ENCODE results near the gene LMNTD1.
A peak's percentile ranks its signal among the peaks of the same experiment; 100 is the strongest.
"Not testable (repeated sequence)": the region's sequence is repeated elsewhere in the genome, so short reads cannot be mapped to it uniquely, and the experiment has no call there.

The LMNTD1 gene, protein sequence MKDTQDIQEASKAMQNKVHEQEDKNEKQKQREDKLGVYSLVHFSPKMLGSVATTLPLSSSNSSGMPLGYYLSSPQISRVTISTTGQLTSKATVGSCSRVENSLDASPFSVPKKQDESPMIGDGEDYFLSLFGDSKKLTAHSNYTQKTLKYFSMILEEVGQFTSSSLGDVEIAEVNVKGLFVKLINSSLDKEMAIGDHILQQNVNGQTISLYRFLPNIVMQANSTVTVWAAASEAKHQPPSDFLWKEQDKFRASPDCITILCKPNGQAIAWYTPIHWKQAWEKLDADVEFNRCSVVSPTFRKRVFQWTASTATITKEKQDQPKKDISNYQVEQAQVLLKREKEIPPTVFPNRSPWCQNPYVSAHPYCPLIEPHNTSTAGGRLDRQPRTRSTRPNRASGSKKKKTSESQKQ

DNA sequence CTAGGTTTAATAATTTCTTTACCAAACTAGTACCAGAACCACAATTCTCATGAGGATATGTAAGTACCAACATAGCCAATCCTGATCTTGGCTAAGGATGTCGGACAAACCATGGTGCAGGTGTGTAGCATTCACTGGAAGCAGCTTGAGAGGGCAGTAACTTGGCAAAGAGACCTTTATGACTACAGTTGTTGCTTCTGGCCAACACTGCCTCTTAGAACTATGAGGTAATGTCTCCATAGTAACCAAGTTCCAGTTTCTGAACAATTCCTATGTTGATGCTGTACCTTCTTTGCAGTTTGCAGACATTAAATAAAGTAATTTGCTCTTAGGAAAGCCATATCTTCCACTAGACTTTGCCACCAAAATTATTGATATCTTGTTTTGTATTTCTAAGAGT lies at the start of gene LMNTD1:
LMNTD1 (minus strand) TSS at position 186 of the 400 bp plus-strand sequence. CDS start 324 bp downstream, outside the sequence.
- no peak for DNase-seq

- no peak for DNase-seq
These were observed 45.9 kb upstream of the LMNTD1 start for GRCh38 chr12:25598956-25599355.

- DNase-seq: not testable (repeated sequence)
These were observed 42.4 kb upstream of the LMNTD1 start for GRCh38 chr12:25595496-25595895.

DNA sequence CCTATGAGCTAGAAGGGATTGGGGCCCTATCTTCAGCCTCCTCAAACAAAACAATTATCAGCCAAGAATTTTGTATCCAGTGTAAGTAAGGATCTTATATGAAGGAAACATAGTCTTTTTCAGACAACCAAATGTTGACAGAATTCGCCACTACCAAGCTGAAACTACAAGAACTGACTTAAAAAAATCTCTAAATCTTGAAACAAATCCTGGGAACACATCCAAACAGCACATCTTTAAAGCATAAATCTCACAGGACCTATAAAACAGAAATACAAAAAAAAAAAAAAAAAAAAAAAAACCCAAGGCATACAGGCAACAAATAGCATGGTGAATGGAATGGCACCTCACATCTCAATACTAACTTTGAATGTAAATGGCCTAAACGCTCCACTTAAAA lies 41.3 kb upstream of the LMNTD1 start:
- no peak for DNase-seq

GRCh38 chr12:25592725-25593495 lies 39.8 kb upstream of the LMNTD1 start:
- no peak for DNase-seq

GRCh38 chr12:25591144-25591543 lies 38.1 kb upstream of the LMNTD1 start:
- DNase-seq: no peak

DNA sequence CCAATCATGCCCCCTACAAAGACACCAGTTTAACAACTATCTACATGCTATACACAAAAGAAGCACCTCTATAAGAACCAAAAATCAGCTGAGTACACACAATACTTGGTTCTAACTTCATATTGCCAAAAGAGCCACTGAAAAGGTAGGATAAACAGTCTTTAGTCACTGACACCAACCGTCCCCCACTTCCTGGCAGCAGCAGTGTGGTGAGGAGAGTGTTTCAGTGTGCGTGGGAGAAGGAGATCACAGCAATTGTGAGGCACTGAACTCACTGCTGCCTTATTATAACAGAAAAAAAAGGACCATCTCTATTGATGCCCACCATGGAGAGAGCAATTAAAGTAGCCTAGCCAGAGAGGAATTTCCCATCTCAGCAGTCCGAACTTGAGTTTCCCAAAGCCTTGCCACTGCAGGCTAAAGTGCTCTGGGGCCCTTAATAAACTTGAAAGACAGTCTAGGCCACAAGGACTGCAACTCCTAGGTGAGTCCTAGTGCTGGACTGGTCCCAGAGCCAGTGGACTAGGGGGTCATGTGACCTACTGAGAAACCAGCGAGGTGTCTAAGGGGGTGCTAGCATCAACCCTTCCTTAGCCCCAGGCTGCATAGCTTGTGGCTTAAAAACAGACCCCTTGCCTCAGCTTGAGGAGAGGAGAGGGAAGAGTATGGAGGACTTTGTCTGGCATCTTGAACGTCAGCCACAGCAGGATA lies 37.1 kb upstream of the LMNTD1 start:
- peak in 1 of 4 experiments; percentile 8 for DNase-seq

DNA sequence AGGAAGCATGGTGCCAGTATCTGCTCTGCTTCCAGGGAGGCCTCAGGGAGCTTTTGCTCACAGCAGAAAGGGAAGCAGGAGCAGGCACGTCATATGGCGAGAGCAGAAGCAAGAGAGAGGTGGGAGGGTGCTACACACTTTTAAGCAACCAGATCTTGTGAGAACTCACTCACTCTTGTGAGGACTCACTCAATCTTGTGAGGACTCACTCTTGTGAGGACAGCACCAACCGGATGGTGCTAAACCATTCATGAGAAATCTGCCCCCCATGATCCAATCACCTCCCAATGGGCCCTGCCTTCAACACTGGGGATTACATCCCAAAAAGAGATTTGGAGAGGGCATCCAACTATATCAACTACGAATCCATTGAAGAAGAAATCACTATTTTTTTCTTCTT lies 34.3 kb upstream of the LMNTD1 start:
- no peak for DNase-seq

DNA sequence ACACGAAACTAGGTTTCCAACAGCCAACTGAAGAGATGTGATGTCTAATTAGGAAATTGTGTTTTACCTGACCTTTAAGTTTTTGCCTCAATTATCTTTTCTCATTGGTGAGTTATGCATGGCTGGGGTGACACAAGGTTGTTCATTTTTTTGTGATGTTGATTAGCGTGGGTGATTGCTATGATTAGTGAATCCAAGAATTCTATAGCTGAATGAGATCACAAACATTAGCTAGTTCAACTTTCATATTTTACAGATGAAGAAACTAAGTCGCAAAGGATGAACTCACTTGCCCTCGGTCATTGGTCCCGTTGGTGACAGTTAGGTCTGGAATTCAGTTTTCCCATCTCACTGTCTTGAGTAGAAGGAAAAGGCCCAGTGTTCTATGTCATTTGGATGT lies 32.6 kb upstream of the LMNTD1 start:
- DNase-seq: no peak

DNA sequence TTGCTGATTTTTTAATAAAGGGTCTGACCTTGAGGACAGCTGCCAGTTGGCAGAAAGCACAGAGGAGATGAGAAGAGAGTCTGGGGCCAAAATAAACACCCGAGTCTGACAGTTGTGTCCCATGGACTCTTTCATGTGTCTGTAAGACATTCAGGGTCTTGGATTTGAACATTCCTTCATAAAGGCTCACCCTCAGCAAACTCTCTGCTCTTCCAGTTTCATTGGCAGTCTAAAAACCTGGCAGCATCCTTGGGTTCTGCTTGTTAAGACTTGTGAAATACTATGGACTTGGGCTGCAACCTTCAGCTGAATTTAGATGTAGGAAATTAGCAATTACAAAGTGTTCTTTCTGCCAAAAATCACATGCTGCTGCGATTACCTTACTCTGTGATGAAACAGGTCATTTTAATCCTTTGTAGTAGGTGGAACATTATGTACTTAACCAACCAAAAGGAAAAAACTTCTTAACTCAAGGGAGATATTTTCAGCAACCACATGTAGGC lies 32.0 kb upstream of the LMNTD1 start:
- DNase-seq: no peak

DNA sequence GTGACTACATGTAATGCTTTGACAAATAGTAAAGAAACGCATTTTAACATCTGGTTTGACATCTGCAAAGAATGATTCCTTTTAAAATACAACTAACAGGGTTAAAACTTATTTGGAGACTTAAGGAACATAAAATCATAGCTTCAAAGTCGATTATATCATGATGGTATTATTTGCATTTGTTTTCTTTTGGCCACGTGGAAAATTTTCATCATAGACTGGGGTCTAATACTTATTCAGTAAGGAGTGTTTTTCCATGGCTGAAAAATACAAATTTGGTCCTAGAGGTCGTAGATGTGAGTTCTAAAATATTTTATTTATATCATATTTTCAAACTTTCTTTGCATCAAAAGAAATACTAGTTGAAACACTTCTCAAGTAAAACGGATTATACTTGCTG lies 31.5 kb upstream of the LMNTD1 start:
- DNase-seq: no peak

DNA sequence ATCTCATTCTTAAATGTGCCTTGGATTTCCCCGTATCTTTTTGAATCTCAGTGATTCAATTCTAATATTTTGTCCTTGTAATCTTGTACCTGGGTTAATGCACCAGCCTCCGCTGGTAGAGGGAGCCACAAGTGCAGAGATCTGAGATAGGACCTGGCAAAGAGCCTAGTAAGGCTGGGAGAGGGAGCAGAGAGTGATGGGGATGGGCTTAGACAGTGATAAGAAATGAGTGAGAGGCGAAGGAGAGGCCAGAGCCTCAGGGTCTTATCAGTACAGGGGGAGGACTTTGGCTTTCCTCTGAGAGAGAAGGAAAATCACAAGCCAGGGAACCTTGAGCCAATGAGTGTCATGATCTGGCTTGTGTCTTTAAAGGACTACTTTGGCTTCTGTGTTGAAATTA lies 30.5 kb upstream of the LMNTD1 start:
- no peak for DNase-seq

DNA sequence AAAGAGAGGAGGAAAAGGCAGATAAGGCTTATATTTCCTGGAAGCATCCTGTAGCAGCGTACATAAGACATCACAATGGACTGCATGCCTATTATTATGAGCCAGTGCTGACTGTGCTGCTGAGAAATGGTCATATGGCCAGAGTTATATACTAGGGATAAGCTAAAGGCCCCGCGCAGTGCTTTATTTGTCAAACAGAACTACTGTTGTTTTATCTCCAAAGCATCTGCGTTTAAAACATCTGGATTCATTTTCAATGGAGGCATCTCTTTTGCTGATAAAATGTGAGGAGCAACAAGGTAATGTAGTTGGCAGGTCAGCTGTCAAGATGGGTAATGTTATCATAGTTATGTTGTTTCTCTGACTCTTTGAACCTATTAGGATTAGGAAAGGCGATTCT lies 28.0 kb upstream of the LMNTD1 start:
- no peak for DNase-seq

- no peak for DNase-seq
These were observed 25.5 kb upstream of the LMNTD1 start for GRCh38 chr12:25578411-25579143.

DNA sequence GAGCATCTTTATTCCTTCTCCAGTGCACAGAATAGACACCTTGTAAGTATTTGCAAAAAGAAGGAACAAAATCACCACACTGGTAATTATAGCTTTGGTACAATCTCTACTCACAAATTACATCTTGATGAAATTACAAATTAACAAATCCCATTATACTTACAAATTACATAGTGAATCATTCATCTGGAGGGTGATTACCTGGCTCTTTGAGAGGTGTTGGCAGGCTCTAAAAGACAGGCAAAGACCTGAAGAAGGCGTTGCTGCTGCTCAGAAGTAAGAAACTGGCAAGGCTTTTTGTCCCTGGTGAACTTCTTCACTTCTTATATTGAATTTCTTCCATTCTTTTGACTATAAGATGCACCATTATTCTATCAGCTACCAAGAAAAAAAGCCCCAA lies 21.7 kb upstream of the LMNTD1 start:
- no peak for DNase-seq

DNA sequence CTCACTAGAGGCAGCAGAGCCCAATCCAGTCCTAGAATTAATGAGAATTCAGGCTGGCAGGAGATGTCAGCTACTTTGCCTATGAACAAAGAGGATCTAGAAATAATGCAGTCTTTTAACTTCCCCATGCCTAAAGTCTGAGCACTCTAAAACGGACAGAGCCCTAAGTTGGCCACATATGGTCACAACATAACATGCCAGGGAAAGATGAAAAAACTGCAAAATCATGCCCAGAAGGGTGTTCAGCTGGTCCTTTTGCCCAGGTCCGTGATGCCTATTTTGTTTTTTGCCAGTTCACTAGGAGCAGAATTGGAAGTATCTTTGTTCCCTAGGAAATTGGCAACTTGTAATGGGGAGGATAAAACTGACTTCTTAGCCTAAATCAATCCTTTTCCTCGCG lies 20.3 kb upstream of the LMNTD1 start:
- DNase-seq: no peak

DNA sequence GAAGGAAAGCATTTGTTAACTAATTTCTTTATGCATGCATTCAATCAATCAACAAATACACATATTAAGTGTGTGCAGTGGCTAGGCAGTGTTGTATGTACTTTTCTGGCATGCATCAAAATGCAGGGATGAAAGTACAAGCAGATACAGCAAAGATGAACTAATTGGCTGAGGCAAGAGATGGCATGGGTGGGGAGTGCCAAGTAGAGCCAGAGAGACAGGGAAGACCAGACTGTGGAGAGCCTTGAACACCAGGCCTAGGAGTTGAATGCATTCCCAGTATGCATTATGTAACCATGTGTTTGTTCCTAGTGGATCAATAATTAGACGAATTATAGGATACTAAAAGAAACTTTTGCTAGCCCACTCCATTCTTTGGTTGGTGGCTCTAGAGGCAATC lies 17.3 kb upstream of the LMNTD1 start:
- DNase-seq: no peak

GRCh38 chr12:25566202-25566949 lies 13.3 kb upstream of the LMNTD1 start:
- no peak for DNase-seq

DNA sequence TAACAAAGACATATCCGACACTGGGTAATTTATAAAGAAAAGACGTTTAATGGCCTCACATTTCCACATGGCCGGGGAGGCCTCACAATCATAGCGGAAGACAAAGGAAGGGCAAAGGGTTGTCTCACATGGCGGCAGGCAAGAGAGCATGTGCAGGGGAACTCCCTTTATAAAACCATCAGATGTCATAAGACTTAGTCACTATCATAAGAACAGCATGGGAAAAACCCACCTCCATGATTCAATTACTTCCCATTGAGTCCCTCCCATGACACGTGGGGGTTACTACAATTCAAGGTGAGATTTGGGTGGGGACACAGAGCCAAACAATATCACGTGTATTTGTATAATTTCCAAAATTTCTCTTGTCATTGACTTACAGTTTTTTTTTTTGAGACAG lies 5.5 kb upstream of the LMNTD1 start:
- no peak for DNase-seq

- DNase-seq: no peak
These were observed 4.8 kb upstream of the LMNTD1 start for GRCh38 chr12:25557830-25558436.

- DNase-seq: no peak
These were observed 3.1 kb upstream of the LMNTD1 start for GRCh38 chr12:25556153-25556552.

DNA sequence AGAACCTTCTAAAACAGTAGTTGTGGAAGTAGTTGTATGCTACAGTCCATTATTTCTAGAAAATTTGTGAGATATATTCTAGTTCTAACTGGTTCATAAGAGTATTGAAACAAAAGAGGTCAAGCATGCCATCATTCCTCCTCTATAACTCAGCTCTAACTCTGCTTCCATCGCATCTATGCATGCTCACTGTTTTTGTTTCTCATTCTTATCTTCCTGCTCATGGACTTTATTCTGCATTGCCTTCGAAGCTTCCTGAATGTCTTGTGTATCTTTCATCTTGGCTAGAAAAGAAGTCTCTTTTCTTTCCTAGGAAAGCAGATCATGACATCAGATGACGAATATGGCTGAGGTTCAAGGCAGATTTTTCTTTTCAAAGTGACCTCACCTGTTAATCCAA lies 402 bp downstream of the LMNTD1 start:
- DNase-seq: no peak
